Activated CD8-positive, alpha-beta memory T cell treated with anti-CD3 and anti-CD28 coated beads, Interleukin-2, amount 10 ng/mL, durations not matched to agents 7 days and 5 days (primary cell): Measurements from ENCODE around the gene KDM4C. TPM values are rescaled to one million over a fixed set of nuclear protein-coding genes. Genes with fewer than 3 reads are reported as not detected.
A peak's percentile ranks its signal among the peaks of the same experiment; 100 is the strongest.

Source experiments
- ATAC-seq: fragments of 150-1000 bp; cut with Tn5 transposase; one replicate; pipeline ENCODE4 v1.10.0; 2021; ENCODE audit warnings: moderate library complexity
- CTCF ChIA-PET: fragments of 350-600 bp; sonication (Branson Sonifier 250); formaldehyde crosslinking; loops from one replicate; lab custom pipeline; 2021; ENCODE audit warnings: antibody characterized with exemption; lab: Charles Lee
- DNase-seq: peaks from one replicate; pipeline ENCODE4 v3.0.0-alpha.2; 2020
- H3K27ac Mint-ChIP-seq: one replicate; pipeline ENCODE4 v1.8.0; 2021; ENCODE audit warnings: mild to moderate bottlenecking, mixed read lengths
- H3K27me3 Mint-ChIP-seq: one replicate; pipeline ENCODE4 v1.8.0; 2021; ENCODE audit warnings: mixed read lengths
- H3K36me3 Mint-ChIP-seq: one replicate; pipeline ENCODE4 v1.8.0; 2021; ENCODE audit warnings: mild to moderate bottlenecking, mixed read lengths
- H3K4me1 Mint-ChIP-seq: one replicate; pipeline ENCODE4 v1.8.0; 2021; ENCODE audit warnings: mixed read lengths
- H3K4me3 Mint-ChIP-seq: one replicate; pipeline ENCODE4 v1.8.0; 2021; ENCODE audit warnings: mild to moderate bottlenecking, moderate library complexity, mixed read lengths
- H3K9me3 Mint-ChIP-seq: one replicate; pipeline ENCODE4 v1.8.0; 2022; ENCODE audit warnings: low read depth, mixed read lengths
- total RNA-seq, 2 experiments: library from RNA; stranded (reverse); gene quantifications; one replicate each; pipeline ENCODE4 v1.2.3, GENCODE V29; 2021

KDM4C gene
- total RNA-seq, 2 experiments from 2014 or later, result 31.5 to 57.8 TPM

DNA sequence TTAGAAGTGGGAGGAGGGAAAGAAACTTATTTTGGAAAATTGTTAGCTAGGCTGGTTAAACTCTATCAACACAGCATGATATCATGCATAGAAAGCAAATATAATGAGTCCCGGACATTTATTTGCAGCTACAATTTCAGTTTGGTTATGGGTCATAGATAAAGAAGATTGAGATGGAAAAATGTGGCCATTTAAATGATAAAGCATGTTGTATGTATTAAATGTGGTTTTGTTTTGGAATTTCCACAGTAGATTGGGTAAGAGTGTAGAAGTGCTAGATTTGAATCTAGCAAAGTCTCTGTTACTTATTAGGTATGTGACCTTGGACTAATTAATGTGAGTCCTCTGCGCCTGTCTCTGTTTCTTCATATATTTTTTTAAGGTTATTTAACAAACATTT is 217.4 kb downstream of the KDM4C start:
- Mint-ChIP-seq H3K36me3 (peaks cover 5% of the 10 kb centered on the region), H3K9me3 (no peaks in the 10 kb centered on the region), H3K27ac (no peak overlapping the region), H3K27me3 (no peaks in the 10 kb centered on the region), H3K4me3 (no peak overlapping the region), H3K4me1 (peaks cover 22% of the 10 kb centered on the region)
- CTCF ChIA-PET, result no interaction called here
- ATAC-seq (no peak), DNase-seq (no peak)

DNA sequence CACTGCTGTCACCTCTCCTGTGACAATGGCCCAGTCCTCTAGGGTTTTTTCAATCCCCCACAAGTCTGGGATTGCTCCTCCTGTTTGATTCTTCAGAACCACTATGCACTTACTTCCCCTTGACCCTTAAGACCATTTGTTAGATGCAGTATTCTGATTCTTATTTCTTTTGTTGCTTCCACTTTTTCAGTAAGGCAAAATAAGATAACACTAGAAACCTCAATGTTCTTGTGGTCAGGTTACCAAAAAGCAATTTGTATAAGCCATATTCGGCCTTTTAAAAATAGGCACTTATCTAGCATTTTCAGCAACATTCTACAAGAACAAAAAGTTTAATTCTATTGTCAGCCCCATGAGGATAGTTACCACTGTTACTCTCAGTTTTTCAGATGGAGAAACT is 220.0 kb downstream of the KDM4C start:
- Mint-ChIP-seq H3K27ac (no peak overlapping the region), H3K27me3 (no peaks in the 10 kb centered on the region), H3K4me1 (peaks cover 17% of the 10 kb centered on the region), H3K4me3 (no peak overlapping the region), H3K36me3 (peaks cover 18% of the 10 kb centered on the region), H3K9me3 (no peaks in the 10 kb centered on the region)
- DNase-seq (no peak), ATAC-seq (no peak)
- CTCF ChIA-PET, result no interaction called here

DNA sequence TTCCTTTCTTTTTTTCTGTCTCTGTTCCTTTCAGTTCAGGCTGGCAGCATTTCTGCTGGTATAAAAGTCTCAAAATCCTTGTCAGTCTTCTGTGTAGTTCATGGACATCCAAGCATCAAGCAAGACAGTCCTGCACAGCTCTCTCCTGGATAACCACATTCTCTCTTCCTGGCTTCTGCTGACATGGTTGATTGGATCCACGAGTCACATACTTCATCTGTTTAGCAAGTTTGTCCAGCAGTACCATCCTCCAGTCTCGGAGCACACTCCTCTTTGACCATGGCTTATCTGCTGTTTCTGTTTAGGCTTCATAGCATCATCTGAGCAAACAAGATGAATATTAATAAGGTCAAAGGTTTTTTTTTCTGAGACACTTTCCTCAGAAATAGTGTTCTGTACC is 220.8 kb downstream of the KDM4C start:
- DNase-seq (no peak), ATAC-seq (no peak)
- CTCF ChIA-PET, result no interaction called here
- Mint-ChIP-seq H3K27ac (no peak overlapping the region), H3K9me3 (no peaks in the 10 kb centered on the region), H3K4me3 (no peak overlapping the region), H3K36me3 (peaks cover 22% of the 10 kb centered on the region), H3K27me3 (no peaks in the 10 kb centered on the region), H3K4me1 (peaks cover 12% of the 10 kb centered on the region)

DNA sequence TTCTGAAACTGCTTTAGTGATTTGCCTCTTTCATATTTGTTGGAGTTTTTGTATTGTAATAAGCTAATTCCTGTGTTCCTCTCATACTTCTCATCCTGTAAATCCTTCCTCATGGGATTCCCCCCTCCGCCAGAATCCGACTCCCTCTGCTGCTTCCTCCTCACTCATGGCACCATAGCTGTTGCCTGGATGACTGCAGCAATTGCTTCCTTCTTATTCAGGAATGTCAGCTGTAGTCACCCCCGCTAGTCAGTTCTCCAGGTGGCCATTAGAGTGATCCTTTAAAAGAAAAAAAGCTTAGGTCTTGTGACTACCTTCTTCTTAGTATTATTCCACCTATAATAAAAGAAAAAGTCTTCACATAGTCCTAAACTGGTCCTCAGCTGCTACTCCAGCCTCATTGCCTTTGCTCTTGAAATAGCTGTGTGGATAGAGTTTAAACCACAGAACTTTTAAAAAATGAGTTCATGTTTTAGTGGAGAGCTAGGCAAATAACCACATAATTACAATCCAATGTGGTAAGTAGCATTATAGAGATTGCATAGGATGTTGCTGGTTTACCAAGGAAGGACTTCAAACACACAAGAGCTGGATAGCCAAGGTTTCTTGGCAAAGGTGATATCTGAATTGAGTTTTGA is 227.3 kb downstream of the KDM4C start:
- Mint-ChIP-seq H3K4me1 (no peaks in the 10 kb centered on the region), H3K27ac (no peak overlapping the region), H3K36me3 (peaks cover 50% of the 10 kb centered on the region), H3K4me3 (no peak overlapping the region), H3K9me3 (no peaks in the 10 kb centered on the region), H3K27me3 (no peaks in the 10 kb centered on the region)
- DNase-seq, result no peak
- CTCF ChIA-PET, result no interaction called here
- ATAC-seq, result no peak

DNA sequence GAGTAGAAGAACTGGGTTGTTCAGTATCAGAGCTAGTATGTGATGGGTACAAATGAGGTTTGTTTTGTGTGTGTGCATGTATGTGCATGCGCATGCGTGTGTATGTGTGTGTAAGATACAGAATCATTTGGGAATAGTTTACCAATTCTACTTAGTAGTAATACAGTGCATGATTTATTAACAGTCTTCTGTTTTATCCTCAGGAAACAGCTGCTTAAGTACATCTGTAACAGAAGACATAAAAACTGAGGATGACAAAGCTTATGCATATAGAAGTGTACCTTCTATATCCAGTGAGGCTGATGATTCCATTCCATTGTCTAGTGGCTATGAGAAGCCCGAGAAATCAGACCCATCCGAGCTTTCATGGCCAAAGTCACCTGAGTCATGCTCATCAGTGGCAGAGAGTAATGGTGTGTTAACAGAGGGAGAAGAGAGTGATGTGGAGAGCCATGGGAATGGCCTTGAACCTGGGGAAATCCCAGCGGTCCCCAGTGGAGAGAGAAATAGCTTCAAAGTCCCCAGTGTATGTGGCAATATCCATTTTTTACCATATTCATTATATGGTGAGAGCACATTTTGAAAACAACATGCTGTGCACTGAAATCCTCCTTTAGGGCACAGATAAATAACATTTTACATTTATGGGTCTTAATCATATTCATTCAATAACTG is 228.5 kb downstream of the KDM4C start:
- Mint-ChIP-seq H3K27ac (no peak overlapping the region), H3K36me3 (peaks cover 49% of the 10 kb centered on the region), H3K4me3 (no peak overlapping the region), H3K4me1 (no peaks in the 10 kb centered on the region), H3K9me3 (no peaks in the 10 kb centered on the region), H3K27me3 (no peaks in the 10 kb centered on the region)
- CTCF ChIA-PET, result interaction anchor here (0.7 kb wide), 1 partner anchor 323 kb away, joined by 3 read pairs; no protein-coding TSS in a partner anchor
- no peak for DNase-seq
- no peak for ATAC-seq

DNA sequence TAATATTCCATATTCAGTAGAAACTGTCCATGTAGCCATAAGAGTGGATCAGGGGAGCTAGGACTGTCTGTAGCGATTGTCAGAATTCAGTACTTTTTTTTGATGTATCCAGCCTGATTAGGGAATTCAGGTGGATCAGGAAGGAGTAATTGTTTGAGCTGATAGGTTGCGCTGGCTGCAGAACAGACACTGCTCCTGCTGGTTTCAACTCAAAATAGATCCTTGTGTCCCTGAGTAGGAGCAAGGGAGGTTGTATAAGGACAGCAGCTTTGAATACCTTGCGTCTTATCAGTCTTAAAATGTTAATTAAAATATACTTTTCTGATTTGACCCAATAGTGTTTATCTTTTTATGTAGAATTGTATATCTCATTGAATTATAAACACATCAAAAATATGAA is 229.6 kb downstream of the KDM4C start:
- ATAC-seq, result no peak
- Mint-ChIP-seq H3K9me3 (no peaks in the 10 kb centered on the region), H3K4me1 (no peaks in the 10 kb centered on the region), H3K36me3 (peaks cover 42% of the 10 kb centered on the region), H3K27me3 (no peaks in the 10 kb centered on the region), H3K27ac (no peak overlapping the region), H3K4me3 (no peak overlapping the region)
- DNase-seq, result no peak
- CTCF ChIA-PET, result no interaction called here

DNA sequence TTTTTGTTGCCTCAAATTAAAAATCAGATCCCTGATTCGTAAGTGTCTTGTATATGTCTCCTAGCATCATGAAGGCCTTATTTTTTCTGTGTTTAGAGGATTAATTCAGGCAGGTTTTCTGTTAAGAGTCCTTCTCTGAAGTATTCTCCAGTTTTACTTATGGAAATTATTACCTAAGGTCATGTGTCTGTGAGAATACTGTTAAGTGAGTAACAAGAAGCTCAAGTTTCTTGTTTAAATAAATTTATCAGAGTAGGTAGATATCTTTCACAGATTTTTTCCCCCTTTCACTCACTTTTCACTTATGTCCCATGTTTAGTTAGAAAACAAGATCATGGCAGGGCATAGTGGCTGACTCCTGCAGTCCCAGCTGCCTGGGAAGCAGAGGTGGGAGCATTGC is 233.6 kb downstream of the KDM4C start:
- Mint-ChIP-seq H3K36me3 (peaks cover 26% of the 10 kb centered on the region), H3K9me3 (no peaks in the 10 kb centered on the region), H3K27ac (no peak overlapping the region), H3K4me3 (no peak overlapping the region), H3K27me3 (no peaks in the 10 kb centered on the region), H3K4me1 (no peaks in the 10 kb centered on the region)
- ATAC-seq (no peak), DNase-seq (no peak)
- CTCF ChIA-PET, result no interaction called here

DNA sequence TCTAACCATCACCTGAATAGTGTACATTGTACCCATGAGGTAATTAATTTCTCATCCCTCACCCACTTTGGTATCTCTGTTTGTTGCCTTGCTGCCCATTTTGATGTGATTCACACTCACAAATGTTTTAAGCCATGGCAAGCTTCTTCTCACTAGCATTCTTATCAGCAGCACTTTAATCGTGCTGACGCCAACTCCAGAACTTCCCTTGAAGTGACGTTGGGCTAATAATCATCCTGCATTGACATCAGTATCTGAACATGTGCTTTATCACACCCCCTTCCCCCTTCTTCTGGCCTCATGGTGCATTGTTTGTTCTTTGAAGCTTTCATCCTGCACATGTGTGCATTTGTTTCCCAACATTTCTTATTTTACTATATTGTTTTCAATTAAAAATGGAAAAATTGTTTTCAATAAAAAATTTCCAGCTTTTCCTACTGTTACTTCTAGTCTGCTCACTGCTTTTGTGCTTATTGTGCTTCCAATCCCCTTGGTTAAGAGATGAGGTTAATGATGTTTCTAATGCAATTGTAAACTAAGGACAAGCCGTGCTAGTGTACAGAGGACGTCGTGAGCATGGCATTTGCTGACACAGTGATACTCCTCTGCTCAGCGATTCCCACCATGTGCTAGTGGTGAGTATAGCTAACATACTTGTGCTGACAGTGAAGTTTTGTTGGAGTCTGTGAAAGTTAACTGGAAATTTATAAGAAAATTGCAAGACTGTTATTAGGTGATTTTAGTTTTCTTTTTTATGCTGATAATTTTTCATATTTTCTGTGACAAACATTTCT is 238.5 kb downstream of the KDM4C start:
- DNase-seq, result no peak
- Mint-ChIP-seq H3K9me3 (no peaks in the 10 kb centered on the region), H3K27me3 (no peaks in the 10 kb centered on the region), H3K4me1 (no peaks in the 10 kb centered on the region), H3K4me3 (no peak overlapping the region), H3K27ac (no peak overlapping the region), H3K36me3 (peaks cover 22% of the 10 kb centered on the region)
- no peak for ATAC-seq
- CTCF ChIA-PET, result no interaction called here

DNA sequence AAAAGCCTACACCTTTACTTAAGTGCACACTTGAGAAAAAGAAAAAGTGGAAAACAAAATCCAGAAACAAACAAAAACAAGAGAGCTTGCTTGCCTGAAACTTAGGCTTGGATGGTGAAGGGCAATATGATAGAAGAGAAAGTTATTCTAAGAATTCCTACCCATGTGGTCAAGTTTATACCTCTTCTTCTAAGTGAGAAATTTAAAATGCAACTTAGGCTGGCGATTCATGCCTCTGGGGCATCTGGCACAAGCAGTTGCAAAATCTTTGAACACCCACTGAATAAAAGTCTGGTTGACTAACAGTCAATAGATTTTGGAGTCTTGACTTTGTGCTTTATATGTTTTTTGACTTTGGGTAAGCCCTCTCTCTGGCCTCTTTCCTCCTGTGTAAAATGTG is 239.6 kb downstream of the KDM4C start:
- Mint-ChIP-seq H3K36me3 (peaks cover 27% of the 10 kb centered on the region), H3K27ac (no peak overlapping the region), H3K4me3 (no peak overlapping the region), H3K4me1 (no peaks in the 10 kb centered on the region), H3K9me3 (no peaks in the 10 kb centered on the region), H3K27me3 (no peaks in the 10 kb centered on the region)
- DNase-seq (no peak), ATAC-seq (no peak)
- CTCF ChIA-PET, result no interaction called here

DNA sequence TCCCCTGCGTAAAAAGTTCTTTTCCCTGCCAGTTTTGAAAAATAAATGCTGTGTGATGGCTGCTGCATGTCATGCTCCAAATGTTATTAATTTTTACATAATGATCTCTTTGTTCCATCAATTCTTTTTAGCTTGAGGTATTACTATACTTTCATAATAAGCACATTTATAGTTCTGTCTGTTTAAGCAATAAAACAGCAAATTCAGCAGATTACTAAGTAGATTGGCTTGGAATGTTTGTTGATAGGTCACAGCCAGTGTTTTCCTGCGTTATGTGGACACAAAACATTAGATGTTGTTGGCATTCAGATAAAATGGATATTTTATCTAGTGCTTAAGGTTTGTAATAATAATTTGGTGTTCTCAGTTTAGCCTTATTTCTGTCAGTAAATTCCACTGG is 242.0 kb downstream of the KDM4C start:
- Mint-ChIP-seq H3K27ac (no peak overlapping the region), H3K36me3 (peaks cover 30% of the 10 kb centered on the region), H3K4me1 (no peaks in the 10 kb centered on the region), H3K4me3 (no peak overlapping the region), H3K27me3 (no peaks in the 10 kb centered on the region), H3K9me3 (no peaks in the 10 kb centered on the region)
- CTCF ChIA-PET, result no interaction called here
- DNase-seq, result no peak
- ATAC-seq, result no peak

DNA sequence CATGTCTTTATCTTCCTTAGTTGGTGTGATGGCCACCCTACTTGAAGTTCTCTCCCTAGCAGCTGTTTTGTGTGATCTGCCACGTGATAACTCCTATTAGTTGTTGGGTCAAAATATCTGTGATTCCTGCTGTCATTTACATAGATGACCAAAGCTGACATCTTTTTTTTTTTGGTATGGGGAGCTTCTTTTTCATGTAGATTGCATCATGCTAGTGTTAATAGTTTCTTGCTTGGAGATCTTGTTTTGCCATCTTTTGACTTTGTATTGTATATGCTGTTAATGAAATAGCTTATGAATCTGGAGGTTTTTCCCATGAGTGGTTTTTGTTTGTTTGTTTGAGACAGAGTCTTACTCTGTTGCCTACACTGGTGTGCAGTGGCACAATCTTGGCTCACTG is 243.8 kb downstream of the KDM4C start:
- Mint-ChIP-seq H3K4me3 (no peak overlapping the region), H3K27ac (peak overlapping the region; percentile 4), H3K4me1 (no peaks in the 10 kb centered on the region), H3K36me3 (peaks cover 25% of the 10 kb centered on the region), H3K27me3 (no peaks in the 10 kb centered on the region), H3K9me3 (no peaks in the 10 kb centered on the region)
- ATAC-seq, result no peak
- CTCF ChIA-PET, result no interaction called here
- no peak for DNase-seq

DNA sequence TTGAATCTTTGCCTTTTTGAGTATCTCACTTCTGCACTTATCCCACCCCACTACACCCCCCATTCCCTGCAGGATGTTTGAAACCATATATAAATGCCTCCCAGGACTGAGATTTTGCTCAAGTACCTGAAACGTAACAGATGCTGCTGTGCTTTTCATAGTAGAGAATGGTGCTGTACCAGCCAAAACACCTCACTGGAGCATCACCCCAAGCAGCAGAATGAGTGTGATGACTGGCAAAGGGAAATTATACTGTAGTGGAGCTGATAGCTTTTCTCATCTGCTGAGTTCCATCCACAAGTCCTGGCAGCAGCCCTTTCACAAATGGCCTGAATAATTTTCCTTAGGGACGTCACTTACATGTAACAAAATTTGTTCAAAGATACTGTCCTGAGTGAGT is 246.1 kb downstream of the KDM4C start:
- Mint-ChIP-seq H3K9me3 (peaks cover 3% of the 10 kb centered on the region), H3K4me3 (no peak overlapping the region), H3K4me1 (no peaks in the 10 kb centered on the region), H3K27ac (no peak overlapping the region), H3K27me3 (no peaks in the 10 kb centered on the region), H3K36me3 (peaks cover 32% of the 10 kb centered on the region)
- CTCF ChIA-PET, result no interaction called here
- no peak for DNase-seq
- no peak for ATAC-seq

DNA sequence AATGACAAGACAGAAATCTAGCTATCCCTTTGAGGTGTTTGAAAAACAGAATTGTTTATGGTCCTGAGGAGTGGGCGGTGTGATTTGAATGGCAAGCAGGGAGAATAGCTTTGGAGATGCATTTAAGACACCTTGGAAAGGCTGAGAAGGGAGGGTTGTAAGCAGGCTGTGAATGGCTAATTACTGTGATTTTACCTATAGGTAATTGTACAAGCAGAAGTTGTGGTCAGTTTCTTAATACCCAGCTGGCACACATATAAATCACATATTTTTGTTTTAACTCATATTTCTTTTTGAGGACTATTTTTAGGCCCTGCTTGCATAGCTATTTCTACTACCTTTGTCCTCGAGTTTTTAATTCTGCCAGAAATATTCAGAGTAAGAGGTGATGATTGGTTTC is 248.6 kb downstream of the KDM4C start:
- H3K4me1 Mint-ChIP-seq, result peaks cover 5% of the 10 kb centered on the region
- H3K4me3 Mint-ChIP-seq, result no peak overlapping the region
- CTCF ChIA-PET, result interaction anchor here (1.0 kb wide), 1 partner anchor 179 kb away, joined by 3 read pairs; no protein-coding TSS in a partner anchor
- peaks cover 3% of the 10 kb centered on the region for H3K9me3 Mint-ChIP-seq
- H3K27me3 Mint-ChIP-seq, result no peaks in the 10 kb centered on the region
- peaks cover 35% of the 10 kb centered on the region for H3K36me3 Mint-ChIP-seq
- H3K27ac Mint-ChIP-seq, result no peak overlapping the region
- DNase-seq (no peak), ATAC-seq (no peak)

DNA sequence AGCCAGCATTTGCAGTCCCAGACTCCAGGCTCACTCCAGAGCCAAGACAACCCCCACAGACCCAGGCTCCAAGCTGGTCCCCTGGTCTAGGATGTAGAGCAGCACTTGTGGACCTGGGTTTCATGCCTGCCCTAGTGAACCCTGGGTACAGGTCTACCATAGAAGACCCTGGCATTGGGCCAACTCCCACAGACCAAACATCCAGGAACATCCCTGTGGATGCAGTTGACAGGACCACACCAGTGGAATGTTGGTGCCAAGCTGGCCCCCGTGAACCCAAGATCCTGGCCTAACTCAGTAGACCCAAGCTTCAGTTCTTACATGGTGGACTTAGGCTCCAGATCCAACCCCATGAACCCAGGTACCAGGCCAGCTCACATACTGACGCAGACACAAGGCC is 250.6 kb downstream of the KDM4C start:
- Mint-ChIP-seq H3K27me3 (no peaks in the 10 kb centered on the region), H3K4me1 (peaks cover 16% of the 10 kb centered on the region), H3K27ac (no peak overlapping the region), H3K4me3 (no peak overlapping the region), H3K36me3 (peaks cover 43% of the 10 kb centered on the region), H3K9me3 (peaks cover 3% of the 10 kb centered on the region)
- CTCF ChIA-PET, result interaction anchor here (1.3 kb wide), 1 partner anchor 97 kb away, joined by 3 read pairs; no protein-coding TSS in a partner anchor
- no peak for DNase-seq
- no peak for ATAC-seq
